Endometrium (tissue), 2 donors: ENCODE measurements around the gene NPAS3.

Experiments
- FAIRE-seq: peaks from 2 replicates; lab custom pipeline; 2012; peaks lifted over from hg19 to GRCh38; lab: Jason Lieb, UNC
- donor health status: control.
- donor health status: control.

Gene NPAS3

DNA sequence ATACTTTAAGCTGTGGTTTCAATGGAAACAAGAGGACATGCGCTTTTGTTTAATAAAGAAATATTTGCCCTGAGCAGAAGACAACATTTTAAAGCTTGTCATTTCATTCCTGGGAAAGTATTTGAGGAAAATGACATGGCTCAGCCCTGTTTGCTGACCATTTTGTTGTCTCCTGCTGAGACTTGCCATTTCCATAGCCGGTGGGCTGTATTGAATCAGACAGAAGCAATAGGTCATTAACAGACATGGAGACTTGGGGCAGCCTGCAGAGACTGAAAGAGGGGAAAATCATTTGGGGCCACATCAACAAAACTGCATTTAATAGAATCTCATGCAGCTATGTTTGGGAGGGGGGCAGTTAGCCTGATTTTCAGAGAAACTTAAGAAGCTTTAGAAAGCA is 443.0 kb downstream of the NPAS3 start:
- no peak for FAIRE-seq

DNA sequence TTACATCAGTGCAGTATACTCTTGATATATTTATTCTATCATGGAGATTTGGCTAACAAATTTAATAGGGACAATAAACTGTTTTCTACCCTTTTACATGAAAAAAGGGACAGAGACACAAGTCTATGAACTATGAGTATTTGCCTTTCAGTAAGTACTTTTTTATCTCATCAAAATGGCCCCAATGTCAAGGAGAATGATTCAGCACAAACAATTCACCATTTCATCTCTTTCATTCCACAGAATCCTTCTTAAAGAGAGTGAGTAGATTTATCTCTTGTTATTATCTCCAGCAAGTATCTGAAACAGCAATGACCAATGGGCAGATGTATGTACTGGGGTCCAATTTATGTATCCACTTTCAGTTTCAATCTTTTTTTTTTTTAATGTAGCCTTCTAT is 447.5 kb downstream of the NPAS3 start:
- no peak for FAIRE-seq

DNA sequence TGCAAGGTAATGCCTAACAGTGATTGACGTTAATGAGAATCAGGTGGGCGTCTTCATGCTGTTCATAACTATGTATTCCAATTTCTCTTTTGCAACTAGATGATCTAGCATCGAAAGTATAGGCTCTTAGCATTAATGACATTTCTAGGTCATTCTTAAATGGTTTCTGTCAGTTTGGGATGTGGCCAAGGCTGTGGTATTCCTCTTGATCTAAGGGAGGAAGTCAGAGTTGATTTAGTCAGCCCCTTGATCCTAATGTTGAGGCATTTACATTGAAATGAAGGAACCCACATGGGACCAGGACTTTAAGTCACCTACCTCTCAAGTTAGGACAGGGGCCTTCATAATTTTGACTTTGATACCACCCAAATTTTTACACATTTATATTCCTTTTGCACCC is 448.1 kb downstream of the NPAS3 start:
- no peak for FAIRE-seq

DNA sequence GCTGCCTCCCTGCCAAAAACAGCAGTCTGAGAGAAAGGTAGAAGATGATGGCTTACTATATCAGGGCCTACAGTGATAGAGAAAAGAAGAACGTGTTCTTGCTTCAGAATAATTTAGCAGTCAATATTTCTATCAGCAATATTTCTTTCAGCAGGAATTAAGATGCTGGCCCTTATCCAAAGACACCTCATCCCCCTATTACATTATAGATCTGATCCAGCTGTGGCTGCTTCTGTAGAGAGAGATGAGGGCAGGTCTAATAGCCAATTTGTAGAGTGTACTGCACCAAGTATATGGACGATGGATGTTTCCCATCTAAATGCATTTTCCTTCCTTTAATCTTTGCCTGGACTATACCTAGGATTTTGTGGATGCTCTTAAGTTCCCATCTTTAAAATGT is 451.7 kb downstream of the NPAS3 start:
- FAIRE-seq, result no peak

DNA sequence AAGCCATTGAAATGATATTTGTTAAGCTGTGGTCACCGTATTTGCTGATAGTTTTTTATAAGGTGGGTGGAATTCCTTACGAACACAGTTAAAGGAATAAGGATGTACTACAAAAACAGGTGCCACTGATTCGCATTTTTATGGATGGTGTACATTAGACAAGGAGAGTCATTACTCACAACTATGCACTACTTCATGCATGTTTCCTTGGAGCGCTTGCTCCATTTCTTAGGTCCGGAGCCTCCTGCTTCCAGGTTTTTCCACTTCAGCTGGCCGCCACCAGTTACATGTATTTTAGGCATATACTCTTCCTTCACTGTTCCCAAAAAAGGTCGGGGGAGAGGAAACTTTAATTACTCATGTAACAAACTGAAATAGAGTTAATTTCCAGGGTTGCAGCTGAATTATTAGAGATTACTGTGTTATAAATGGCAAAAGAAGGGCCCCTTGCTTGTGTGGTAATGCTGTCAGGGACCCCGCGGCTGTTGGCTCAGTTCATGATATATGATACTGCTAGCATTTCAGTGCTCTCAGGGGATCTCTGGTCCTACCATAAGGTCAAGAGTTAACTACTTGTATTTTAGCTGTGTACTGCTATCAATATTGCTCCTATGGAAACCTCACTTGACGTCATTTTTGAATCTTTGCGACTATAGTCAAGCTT is 454.7 kb downstream of the NPAS3 start:
- FAIRE-seq, result no peak

DNA sequence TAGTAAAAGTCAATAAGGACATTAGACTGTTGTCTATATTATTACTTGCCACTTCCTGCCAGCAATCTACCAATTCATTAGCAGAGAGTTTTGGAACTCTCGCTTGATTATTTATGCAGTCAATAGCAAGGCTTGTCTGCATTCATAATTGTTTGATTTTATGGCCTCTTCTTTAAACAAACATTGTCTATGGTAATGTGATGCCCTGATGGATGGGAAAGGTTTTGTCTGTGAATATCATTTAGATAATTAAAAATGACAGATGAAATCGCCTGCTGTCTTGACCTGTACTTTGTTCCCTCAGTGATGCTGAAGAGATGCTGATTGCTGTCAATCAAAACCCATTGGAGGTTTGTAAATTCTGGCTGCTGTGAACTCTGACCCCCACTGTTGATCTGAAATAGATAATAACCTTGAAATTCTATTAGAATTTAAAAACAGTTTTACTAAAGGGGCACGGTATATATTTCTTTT is 455.3 kb downstream of the NPAS3 start:
- FAIRE-seq, result no peak

DNA sequence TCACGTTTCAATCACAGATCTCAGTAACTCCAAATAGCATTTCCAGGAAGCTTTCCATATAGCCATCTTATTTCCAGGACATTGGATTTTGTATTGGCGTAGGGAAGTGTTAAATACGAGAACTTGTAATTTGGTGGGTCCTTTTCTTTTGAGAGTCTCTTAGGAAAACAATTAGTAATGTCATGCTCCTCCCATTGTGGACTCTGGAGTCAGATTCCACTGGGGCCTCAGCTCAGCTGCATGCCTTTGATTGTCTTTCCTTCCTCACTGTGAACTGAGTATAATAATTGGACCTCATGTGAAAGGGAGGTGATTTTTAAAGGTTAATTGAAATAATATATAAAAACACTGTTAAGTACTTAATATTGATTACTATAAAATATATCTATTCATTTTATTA is 462.6 kb downstream of the NPAS3 start:
- no peak for FAIRE-seq

DNA sequence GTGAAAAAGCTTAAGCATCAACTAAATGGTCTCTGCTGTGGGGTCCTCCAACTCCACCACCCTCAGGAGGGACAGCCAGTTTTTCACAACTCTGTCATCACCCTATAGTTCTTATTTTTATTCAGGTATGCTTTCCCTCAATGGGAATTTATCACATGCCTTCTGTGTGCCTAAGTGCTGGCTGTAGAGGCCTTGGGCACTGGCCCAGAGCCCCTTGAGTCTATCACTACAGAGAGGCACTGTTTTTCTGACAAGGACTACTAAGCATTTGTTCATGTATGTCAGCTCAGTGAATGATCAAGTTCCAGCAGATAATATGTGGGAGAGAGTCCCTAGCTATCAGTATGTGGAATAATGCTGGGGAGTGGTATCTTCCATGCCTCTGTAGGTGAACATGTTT is 463.9 kb downstream of the NPAS3 start:
- FAIRE-seq, result no peak

DNA sequence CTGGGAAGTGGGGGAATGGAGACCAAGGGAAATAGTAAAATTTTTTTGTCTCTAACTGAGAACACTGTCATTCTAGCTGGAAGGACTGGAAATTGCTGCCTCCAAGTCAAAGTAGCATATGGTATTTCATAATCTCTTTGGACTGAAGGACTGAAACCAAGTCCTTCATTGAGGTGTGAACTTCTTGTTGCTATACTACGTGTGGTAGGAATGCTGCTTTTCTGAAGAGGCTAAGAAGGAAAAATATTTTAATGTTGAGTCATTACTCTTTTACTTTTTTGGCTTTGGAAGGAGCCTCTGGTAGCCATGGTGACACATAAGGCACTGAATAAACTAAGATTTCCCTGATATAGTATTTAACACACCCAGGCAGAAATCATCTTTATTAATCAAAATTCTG is 465.4 kb downstream of the NPAS3 start:
- FAIRE-seq, result no peak

DNA sequence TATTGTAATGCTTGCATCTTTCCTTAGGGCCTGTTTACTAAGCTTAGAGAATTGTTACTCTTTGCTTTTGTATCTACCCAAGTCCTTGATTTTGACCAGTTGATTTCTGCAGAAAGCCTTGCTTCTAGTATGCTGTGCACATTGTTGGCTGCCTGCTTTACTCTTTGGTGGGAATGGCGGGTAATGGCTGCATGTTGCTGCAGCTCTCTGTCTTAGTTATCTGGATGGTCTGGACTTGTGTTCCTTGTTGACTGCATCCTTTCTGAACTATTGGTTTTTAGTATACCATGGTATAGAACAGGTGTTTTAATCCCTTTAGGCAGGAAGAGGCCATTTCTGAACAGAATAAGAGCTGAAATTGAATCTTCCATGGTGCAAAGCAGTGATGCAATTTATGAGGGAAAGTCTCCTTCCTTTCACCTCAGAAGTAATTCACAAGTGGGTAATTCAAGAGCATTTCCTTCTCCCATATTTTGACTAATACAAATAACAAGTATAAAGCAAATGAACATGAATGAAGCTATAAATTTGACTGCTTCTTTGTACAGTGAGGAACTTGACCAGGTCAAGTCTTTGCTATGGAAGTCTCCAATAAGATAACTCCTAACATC is 466.4 kb downstream of the NPAS3 start:
- FAIRE-seq, result no peak

DNA sequence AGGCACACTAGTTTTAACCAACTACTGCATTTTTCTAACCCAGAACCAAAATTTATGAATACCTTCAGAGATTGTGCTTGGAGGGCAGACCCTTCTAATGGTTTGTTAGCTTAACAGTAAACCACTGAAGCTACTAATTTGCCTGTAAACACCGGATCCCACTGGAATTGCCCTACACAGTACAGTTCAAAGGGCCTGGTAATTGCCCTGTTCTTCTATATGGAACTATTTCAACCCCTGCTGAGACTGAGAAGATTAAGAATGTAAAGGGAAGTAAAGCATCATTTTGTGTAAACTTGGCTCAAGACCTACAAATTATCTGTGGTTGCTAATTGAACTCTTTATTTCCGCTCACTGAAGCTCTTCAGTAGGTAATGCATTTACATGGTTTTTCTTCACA is 468.1 kb downstream of the NPAS3 start:
- FAIRE-seq, result no peak

DNA sequence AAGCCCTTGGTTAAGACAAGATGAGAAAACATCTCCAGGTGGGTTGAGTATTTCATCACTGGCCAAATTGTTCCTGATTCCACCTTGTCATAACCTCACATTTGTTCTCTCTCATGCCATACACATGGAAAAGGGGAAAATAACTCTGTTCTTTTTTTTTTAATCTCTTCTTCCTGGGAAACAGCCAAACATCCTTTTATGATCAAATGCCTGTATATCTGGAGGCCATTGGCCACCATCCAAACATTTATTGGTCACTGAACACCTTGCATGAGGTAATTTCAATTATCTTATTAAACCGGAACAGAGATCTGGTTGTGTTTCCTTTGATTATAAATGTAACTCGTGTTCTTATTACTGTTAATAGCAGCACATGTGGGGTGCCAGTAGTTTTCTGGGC is 469.6 kb downstream of the NPAS3 start:
- FAIRE-seq, result no peak

DNA sequence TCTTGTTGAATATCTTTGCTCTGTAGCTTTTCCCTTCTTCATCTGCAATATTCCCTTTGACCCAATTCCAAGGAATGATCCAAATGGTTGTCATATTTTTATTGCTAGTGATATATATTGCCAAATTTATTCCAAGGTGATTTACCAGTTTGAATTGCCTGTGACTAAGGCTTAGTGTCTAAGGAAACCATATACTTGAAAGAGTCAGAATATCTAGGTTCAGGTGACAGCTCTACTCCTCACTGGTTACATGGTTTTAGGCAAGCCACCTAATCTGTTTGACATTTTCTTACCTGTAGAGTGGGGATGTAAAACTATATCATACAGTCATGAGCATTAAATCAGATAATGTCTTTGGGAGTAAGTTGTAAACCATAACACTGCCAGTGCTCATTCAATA is 473.8 kb downstream of the NPAS3 start:
- no peak for FAIRE-seq

DNA sequence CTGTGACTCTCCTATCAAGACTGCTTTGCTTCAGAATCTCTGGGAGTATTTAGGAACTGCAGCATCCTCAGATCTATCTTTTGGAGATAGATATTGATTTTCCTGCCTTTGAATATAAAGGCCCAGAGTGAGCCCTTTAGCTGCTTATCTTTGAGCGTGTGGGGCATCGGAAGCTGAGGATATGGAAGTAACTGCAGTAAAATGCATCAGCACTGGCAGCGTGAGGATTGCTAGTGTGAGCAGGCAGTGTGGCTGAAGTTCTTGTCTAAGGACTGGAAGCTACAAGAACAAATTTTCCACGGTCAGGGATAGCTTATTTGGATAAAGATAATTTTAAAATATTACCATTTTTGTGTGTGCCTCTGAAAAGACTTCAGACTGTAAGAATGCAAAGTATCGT is 474.7 kb downstream of the NPAS3 start:
- no peak for FAIRE-seq

DNA sequence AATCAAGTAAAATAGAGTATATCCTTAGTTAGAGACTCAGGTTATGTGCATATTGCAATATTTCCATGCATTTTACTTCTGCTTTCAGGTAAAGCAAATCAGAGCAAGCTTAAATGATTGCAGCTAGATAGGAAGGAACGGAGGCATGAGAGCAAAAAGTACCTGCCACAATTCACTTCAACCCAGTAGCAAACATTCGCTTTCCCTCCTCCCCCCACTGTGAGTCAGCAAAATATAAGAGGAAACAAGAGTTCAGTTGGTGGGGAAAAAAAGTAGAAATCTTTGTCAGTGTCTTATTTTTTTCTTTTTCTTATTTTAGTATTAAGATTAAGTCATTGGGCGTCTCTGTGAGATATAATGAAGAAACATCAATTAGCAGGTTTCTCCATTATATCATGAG is 475.4 kb downstream of the NPAS3 start:
- FAIRE-seq, result no peak

DNA sequence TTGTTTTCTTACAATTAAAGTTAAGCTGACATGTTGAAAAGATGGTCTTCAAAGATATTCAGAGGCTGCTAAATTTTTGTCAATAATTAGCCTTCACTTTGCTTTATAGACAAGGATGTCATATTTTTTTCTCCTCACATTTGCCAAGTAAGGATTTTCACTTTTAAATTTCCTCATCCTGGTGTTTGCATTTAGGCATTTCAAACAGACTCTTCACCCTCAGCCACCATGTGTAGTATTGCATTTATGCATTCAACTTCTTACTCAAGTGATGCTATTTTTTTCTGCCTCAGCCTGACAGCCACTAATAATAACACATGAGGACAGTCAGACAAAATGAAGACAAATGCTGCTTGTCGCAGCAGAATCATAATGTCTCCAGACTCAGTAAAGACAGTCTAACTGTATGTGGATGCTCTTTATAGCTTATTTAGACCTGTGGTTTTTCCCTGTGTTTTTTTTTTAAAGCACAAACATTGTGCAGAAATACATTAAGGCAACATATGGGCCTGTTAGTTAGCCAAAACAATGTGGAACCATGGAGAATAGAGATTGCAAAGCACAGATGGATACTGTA is 481.5 kb downstream of the NPAS3 start:
- FAIRE-seq, result no peak

DNA sequence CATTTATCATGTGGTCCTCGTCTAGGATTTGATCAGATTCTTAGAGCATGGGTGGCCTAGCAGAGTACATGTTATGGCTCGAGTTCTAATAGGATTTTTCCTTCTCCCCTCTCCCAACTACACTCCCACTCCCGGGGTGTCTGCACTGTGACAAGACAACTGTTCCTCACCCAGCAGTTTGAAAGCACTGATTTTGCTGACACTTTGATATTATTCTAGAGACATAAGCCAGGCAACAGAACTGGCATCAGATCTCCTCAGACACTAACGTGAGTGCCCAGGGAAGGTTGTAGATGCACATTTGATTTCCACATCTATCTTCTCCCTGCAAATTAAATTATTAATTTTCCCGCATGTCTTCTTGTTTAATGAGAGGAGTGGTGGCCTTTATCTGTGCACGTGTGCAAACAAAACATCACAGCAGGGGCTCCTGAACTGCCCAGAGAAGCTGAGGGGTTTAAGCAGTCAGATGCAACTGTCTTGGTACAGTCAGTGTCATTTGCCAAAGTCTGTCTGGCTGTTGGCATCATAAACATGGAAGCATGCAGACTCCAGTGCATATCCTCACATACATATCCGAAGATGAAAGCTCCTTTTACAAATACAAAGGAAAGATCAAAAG is 491.8 kb downstream of the NPAS3 start:
- FAIRE-seq, result no peak

DNA sequence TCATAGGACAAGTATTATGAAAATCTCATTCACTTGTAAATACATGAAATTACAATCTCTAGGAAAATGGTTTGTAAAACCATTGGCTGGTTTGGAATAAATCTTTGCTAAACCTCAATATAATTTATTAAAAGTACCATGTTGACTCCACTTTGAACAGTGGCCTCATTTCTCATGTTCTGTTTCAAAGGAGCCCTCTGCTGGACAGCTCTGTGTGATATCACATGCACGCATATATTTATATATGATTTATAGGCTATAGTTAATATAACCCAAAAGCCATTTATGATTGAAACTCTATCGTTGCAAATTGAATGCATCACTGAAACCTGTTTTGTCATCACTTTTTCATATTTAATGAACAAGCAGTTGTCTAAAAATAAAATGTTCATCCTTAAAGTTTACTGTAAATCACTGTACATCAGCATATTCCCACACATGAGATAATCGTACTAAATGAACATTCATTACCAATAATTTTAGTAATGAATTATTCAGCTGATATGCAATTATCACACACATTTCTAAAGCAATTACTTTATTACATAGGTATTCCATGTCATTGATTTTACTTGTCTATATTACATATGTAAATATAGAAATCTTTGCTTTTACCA is 493.8 kb downstream of the NPAS3 start:
- no peak for FAIRE-seq

DNA sequence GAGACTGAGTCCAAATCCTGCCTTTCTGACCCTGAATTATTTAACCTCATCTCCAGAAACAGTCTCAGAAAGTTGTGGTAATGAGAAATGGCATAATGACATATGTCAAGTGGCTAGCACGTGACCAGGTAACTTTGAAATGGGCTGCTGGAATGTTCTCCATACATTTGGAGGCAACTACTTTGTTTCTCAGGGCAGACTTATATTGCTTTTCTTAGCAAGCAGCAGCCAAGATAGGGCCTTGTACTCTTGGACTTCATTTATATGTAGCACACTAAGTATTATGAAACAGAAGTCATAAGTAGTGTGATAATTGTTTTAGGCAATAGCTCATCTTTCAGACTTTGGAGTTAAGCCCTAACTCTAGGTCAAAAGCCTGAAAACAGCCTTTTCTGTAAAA is 494.7 kb downstream of the NPAS3 start:
- FAIRE-seq, result no peak

DNA sequence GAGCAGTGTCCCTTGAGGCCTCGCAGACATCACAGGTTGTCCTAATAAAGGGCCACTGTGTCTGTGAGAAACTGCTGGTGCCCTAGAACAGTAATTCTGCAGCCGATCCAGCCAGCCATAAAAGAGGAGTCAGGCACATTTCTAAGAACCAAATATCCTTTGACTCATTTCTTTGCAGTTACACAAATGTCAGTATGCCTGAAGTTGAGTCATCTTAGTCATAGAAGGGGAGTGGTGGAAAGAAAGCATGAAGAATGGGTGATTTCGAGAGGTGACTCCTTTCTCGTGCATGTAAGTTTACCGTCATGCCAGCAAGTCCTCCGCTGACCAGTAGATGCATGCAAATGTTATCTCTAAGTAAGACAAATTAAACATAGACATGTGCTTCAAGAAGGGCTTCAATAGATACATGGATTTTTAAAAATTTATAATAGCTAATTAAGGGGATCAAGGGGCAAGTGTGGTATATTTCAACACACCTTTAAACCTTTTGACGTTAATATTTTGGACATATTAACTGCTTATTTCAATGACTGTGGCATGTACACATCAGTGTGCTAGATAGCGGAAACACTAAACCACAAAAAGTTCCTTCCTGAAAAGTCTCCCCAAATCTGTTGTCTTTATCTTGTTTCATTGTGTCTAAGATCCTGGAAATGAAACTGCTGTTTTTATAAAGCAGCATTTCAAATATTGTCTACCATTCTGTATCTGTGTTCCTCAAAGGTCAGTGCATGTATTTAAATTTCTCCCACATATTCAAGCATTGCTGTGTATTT is 497.4 kb downstream of the NPAS3 start:
- no peak for FAIRE-seq

DNA sequence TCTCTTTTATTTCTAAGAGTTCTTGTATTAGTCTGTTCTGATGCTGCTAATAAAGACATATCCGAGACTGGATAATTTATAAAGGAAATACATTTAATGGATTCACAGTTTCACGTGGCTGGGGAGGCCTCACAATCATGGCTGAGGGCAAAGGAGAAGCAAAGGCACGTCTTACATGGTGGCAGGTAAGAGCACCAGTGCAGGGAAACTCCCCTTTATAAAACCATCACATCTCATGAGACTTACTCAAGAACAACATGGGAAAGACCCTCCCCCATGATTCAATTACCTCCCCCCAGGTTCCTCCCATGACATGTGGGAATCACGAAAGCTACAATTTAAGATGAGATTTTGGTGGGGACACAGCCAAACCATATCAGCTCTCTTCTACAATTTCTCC is 503.0 kb downstream of the NPAS3 start:
- no peak for FAIRE-seq

DNA sequence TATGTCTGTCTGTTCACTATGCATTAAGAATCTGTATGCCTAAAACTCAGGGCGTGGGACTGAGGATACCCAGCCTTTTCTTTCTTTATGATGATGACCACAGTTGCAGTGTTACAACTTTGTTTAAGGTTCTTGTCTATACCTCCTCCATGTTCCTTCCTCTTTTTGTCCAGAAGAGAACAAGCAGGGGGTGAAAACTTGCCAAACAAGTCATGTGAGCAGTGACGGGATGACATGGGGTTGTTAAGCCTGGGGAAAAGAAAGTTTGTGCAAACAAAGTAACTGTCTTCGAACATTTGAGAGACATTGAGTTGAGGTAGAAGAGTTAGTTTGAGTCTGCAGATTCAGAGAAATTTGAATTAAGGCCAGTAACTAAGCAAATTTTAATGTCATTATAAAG is 505.5 kb downstream of the NPAS3 start:
- no peak for FAIRE-seq
